MM.1S (cell line): ENCODE measurements around the gene GOLGA7B.

Experiments
- EZH2 ChIP-seq: fragments of 300-600 bp; sonication (generic); optimal IDR thresholded peaks from 2 replicates; pipeline ENCODE3; 2017; ENCODE audit warnings: low read depth, mild to moderate bottlenecking, antibody characterized with exemption, low read length, mixed read lengths
- TF ChIP-seq, protein P1 (sequence below): fragments of 300-600 bp; sonication (generic); IDR thresholded peaks from 2 replicates; pipeline ENCODE4 v1.5.1; 2016; ENCODE audit warnings: antibody characterized with exemption, low read length, mixed read lengths

DNA sequence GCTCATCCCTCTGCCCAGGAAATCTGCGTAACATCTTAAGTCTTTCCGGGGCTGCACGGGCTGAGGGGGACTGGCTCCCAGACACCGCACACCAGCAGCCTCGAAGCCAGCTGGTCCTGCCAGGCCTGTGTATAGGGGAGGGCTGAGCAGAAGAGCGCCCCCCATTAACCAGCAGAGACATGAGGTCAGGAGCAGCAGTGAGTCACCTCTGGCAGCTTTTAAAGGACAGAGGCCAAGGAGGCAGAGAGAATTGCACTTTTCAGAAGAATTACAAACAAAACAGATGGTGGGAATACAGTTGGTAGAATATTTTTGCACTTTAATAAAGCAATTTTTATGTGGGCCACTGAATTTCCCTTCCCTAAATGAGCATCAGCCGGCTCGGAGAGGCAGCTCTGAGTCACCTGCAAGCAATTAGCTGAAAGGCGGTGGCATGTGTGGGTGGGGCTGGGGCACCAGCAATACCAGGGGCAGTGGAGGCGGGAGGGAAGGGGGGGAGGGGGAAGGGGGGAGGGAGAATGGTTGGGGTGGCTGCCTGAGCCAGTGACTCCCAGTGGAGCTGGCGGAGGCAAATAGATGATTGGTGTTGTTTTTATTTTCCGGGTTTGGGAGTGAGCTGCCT is 39.1 kb downstream of the GOLGA7B start:
- TF ChIP-seq, protein P1, sequence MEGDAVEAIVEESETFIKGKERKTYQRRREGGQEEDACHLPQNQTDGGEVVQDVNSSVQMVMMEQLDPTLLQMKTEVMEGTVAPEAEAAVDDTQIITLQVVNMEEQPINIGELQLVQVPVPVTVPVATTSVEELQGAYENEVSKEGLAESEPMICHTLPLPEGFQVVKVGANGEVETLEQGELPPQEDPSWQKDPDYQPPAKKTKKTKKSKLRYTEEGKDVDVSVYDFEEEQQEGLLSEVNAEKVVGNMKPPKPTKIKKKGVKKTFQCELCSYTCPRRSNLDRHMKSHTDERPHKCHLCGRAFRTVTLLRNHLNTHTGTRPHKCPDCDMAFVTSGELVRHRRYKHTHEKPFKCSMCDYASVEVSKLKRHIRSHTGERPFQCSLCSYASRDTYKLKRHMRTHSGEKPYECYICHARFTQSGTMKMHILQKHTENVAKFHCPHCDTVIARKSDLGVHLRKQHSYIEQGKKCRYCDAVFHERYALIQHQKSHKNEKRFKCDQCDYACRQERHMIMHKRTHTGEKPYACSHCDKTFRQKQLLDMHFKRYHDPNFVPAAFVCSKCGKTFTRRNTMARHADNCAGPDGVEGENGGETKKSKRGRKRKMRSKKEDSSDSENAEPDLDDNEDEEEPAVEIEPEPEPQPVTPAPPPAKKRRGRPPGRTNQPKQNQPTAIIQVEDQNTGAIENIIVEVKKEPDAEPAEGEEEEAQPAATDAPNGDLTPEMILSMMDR = no peak
- no peak for TF ChIP-seq EZH2
